Measurements from ENCODE around the gene C14orf132.

C14orf132 gene

DNA sequence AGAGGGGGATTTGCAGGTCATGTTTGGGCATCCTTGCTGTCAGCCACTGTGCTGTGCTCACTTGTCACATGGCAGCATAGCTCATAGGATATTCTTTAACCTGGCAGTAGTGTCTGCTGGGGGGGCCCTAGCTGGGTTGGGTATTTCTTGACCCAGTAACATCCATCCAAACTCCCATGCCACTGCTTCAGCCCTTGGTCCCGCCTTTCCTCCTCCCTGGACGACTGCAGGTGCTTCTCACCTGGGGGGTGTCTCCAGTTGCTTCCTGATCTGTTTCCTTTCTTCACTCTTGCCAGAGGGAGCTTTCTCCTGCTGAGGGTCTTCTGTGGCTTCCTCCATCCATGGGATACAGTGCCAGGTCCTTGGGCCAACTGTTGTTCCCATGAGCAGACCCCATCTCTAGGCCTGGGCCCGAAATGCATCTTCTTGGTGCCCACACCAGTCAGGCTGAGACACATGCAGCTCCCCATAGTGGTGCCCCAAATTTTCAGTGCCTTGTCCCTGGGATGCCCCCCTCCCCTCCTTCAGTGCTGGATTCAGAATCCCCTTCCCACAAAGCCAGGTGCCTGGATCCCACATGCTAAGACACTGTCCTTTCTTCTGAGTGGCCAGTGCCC lies 20.5 kb downstream of the C14orf132 start:
- H3K27me3 ChIP-seq (ENCODE audit: control insufficient read depth, insufficient read depth, low read length), result no peaks in the 10 kb centered on the region
- H3K27ac ChIP-seq (ENCODE audit: low read length), result no peak overlapping the region
- WGBS (ENCODE audit: insufficient coverage, insufficient read length), result no CpG with 5 or more reads among the region's 3 CpGs
- no peak overlapping the region for H3K4me3 ChIP-seq (ENCODE audit: low read length)
- no peaks in the 10 kb centered on the region for H3K9me3 ChIP-seq (ENCODE audit: control insufficient read depth, insufficient read depth, low read length)
- H3K4me1 ChIP-seq (ENCODE audit: control insufficient read depth, insufficient read depth, low read length), result no peaks in the 10 kb centered on the region; the same call in 1 of the 2 replicates
- DNase-seq (ENCODE audit: low read depth, low spot score), result no peak
- no peaks in the 10 kb centered on the region for H3K36me3 ChIP-seq (ENCODE audit: control insufficient read depth, insufficient read depth, low read length)

- Histone ChIP-seq H3K27me3 (ENCODE audit: control insufficient read depth, insufficient read depth, low read length) (no peaks in the 10 kb centered on the region), H3K9me3 (ENCODE audit: control insufficient read depth, insufficient read depth, low read length) (no peaks in the 10 kb centered on the region), H3K4me1 (ENCODE audit: control insufficient read depth, insufficient read depth, low read length) (no peaks in the 10 kb centered on the region; the same call in 1 of the 2 replicates), H3K27ac (ENCODE audit: low read length) (no peak overlapping the region), H3K4me3 (ENCODE audit: low read length) (no peak overlapping the region), H3K36me3 (ENCODE audit: control insufficient read depth, insufficient read depth, low read length) (no peaks in the 10 kb centered on the region)
- DNase-seq (ENCODE audit: low read depth, low spot score), result no peak
- no CpG with 5 or more reads among the region's 7 CpGs for WGBS (ENCODE audit: insufficient coverage, insufficient read length)
Observed at GRCh38 chr14:96060186-96060933, 21.2 kb downstream of the C14orf132 start.

DNA sequence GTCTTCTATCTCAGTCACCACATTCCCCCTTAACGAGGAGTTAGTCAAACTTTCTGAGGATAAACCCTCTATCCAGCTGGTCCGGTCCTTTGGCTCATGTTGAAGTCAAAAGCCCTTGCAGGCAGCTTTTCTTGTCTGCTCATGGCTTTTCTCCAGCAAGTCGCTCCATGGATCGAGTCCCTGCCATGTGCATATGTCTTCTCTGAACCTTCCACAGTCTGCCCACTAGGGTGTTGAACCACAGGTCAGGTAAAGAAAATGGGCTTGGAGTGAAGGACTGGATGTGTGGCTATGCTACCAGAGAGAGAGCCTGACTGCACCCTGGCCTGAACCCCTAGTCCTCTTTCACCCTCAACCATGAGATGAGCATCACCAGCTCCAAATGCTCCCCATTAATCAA lies 22.8 kb downstream of the C14orf132 start:
- no peaks in the 10 kb centered on the region for H3K27me3 ChIP-seq (ENCODE audit: control insufficient read depth, insufficient read depth, low read length)
- H3K9me3 ChIP-seq (ENCODE audit: control insufficient read depth, insufficient read depth, low read length), result no peaks in the 10 kb centered on the region
- no peak overlapping the region for H3K4me3 ChIP-seq (ENCODE audit: low read length)
- no peaks in the 10 kb centered on the region for H3K36me3 ChIP-seq (ENCODE audit: control insufficient read depth, insufficient read depth, low read length)
- no peak for DNase-seq (ENCODE audit: low read depth, low spot score)
- H3K4me1 ChIP-seq (ENCODE audit: control insufficient read depth, insufficient read depth, low read length), result peaks cover 2% of the 10 kb centered on the region; the same call in 1 of the 2 replicates
- H3K27ac ChIP-seq (ENCODE audit: low read length), result no peak overlapping the region
- no CpG with 5 or more reads among the region's 4 CpGs for WGBS (ENCODE audit: insufficient coverage, insufficient read length)

DNA sequence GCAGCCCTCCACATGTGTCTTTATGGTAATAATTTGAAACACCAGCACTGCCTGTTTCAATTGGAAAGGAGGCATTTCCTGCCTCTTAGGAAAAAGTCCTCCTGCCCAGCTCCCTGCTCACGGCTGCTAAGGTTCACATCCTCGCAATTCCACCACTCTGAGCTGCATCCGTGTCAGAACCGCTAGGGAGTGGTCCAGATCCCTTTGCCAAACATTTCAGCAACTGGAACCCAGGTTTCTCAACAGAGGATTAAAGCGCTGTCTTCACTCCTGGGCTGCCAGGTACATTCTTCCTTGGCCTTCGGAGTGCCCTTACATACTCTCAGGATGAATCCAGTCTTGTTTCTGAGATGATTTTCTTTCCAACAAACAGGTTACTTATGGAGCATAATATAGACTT lies 23.3 kb downstream of the C14orf132 start:
- Histone ChIP-seq H3K4me3 (ENCODE audit: low read length) (no peak overlapping the region), H3K4me1 (ENCODE audit: control insufficient read depth, insufficient read depth, low read length) (peaks cover 2% of the 10 kb centered on the region; the same call in 1 of the 2 replicates), H3K27me3 (ENCODE audit: control insufficient read depth, insufficient read depth, low read length) (no peaks in the 10 kb centered on the region), H3K9me3 (ENCODE audit: control insufficient read depth, insufficient read depth, low read length) (no peaks in the 10 kb centered on the region), H3K36me3 (ENCODE audit: control insufficient read depth, insufficient read depth, low read length) (no peaks in the 10 kb centered on the region), H3K27ac (ENCODE audit: low read length) (no peak overlapping the region)
- WGBS (ENCODE audit: insufficient coverage, insufficient read length), result no CpG with 5 or more reads among the region's 6 CpGs
- DNase-seq (ENCODE audit: low read depth, low spot score), result no peak

- no peak overlapping the region for H3K4me3 ChIP-seq (ENCODE audit: low read length)
- no peaks in the 10 kb centered on the region for H3K9me3 ChIP-seq (ENCODE audit: control insufficient read depth, insufficient read depth, low read length)
- H3K27ac ChIP-seq (ENCODE audit: low read length), result no peak overlapping the region
- no peaks in the 10 kb centered on the region for H3K27me3 ChIP-seq (ENCODE audit: control insufficient read depth, insufficient read depth, low read length)
- no peaks in the 10 kb centered on the region for H3K36me3 ChIP-seq (ENCODE audit: control insufficient read depth, insufficient read depth, low read length)
- no peak for DNase-seq (ENCODE audit: low read depth, low spot score)
- no CpG with 5 or more reads among the region's 5 CpGs for WGBS (ENCODE audit: insufficient coverage, insufficient read length)
- H3K4me1 ChIP-seq (ENCODE audit: control insufficient read depth, insufficient read depth, low read length), result peaks cover 2% of the 10 kb centered on the region; the same call in 1 of the 2 replicates
Observed at GRCh38 chr14:96064866-96065265, 25.7 kb downstream of the C14orf132 start.

DNA sequence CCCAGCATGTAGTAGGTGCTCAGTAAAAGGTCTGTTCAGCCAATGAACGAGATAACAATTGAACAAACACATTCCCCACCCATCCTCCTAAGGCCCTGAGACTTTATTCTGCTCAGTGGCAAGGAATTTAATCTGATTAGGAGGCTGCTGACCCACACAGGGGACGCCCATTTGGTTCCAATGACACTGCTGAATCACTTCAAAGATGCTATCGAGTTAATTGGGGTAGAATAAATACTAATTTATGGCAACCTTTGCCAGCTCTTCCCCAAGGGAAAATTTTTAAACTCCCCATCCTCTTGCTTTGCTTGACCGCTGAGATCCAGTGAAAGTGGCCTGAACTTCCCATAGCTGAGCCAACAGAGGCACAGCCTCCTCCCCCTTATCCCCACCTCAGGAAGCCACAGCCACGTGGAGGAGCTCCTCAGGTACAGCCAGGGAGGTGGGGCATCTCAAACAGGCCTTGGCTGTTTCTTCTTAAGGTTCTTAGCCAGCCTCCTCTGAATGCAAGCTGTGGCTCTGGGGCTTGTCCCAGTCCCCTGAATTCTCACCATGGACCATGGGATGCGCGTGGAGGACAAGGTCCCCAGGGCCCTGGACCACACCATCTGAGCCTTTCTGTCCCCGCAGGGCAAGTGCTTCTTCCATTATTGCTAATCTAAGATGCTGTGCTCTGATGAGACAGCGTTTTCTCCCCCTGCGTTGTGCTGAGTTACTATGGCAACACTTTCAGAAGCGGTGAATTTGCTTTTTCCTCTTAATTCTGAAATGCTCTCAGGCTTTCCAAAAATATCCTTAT lies 26.7 kb downstream of the C14orf132 start:
- Histone ChIP-seq H3K36me3 (ENCODE audit: control insufficient read depth, insufficient read depth, low read length) (no peaks in the 10 kb centered on the region), H3K4me1 (ENCODE audit: control insufficient read depth, insufficient read depth, low read length) (peaks cover 2% of the 10 kb centered on the region; the same call in 1 of the 2 replicates), H3K27ac (ENCODE audit: low read length) (no peak overlapping the region), H3K9me3 (ENCODE audit: control insufficient read depth, insufficient read depth, low read length) (no peaks in the 10 kb centered on the region), H3K27me3 (ENCODE audit: control insufficient read depth, insufficient read depth, low read length) (no peaks in the 10 kb centered on the region), H3K4me3 (ENCODE audit: low read length) (no peak overlapping the region)
- WGBS (ENCODE audit: insufficient coverage, insufficient read length), result no CpG with 5 or more reads among the region's 11 CpGs
- no peak for DNase-seq (ENCODE audit: low read depth, low spot score)

DNA sequence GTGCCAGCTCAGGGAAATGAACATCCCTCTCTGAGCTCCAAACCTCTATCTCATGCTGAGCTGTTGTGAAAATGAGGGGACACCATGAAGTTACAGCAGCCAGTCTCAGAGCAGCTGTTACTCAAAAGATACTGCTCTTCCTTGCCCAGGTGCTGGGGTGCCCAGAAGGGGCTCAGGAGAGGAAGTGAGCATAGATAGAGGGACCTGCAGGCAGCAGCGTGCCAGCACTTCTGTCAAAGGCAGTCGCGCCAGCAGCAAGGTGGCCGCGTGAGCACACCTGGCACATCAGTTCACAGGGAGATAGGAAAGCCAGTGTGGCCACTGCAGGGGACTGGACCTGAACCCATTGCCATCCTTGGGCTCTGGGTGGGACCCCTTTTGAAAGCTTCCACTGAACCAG lies 27.8 kb downstream of the C14orf132 start:
- Histone ChIP-seq H3K4me3 (ENCODE audit: low read length) (no peak overlapping the region), H3K27ac (ENCODE audit: low read length) (no peak overlapping the region), H3K36me3 (ENCODE audit: control insufficient read depth, insufficient read depth, low read length) (no peaks in the 10 kb centered on the region), H3K4me1 (ENCODE audit: control insufficient read depth, insufficient read depth, low read length) (peaks cover 2% of the 10 kb centered on the region; the same call in 1 of the 2 replicates), H3K9me3 (ENCODE audit: control insufficient read depth, insufficient read depth, low read length) (no peaks in the 10 kb centered on the region), H3K27me3 (ENCODE audit: control insufficient read depth, insufficient read depth, low read length) (no peaks in the 10 kb centered on the region)
- DNase-seq (ENCODE audit: low read depth, low spot score), result no peak
- WGBS (ENCODE audit: insufficient coverage, insufficient read length), result no CpG with 5 or more reads among the region's 5 CpGs

DNA sequence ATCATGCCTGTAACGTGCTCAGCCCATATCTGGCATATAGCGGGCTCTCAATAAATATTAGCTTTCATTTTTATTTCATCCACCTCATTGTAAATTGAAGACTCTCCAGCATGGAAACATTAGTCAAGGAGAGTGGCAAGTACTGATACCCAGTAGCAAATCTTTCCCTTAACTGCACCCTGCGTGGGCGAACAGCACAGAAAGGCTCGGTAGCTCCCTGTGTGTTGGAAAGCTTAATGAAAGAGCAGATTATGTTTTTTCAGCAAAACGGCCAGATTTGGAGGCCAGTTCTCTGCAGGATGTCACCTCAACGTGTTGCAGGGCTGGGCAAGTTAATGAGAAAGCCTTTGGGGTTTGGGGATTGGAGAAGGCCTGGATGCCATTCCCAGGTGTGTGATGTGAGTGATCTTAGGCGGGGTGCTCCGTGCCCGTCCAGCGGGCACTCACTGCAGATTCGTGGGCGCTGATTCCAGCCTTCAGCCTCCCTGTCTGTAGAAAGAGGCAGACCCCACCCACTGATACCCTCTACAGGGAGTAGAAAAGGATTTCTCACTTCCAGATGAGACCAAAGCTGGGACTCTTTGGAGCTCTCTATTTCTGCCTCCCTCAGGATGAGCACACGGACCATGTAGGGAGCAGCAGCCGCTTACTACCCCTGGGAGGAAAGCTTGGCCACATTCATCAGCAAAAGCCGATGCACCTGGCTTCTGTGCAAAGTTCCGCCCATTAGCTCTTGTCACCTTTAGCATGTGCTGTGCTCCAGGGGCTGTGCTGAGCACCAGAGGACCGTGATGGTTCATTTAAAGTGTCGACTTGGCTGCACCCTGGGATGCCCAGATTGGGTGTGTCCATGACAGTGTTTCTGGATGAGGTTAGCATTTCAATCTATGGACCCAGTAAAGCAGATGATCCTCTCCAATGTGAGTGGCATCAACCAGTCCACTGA lies 29.1 kb downstream of the C14orf132 start:
- WGBS (ENCODE audit: insufficient coverage, insufficient read length), result no CpG with 5 or more reads among the region's 19 CpGs
- DNase-seq (ENCODE audit: low read depth, low spot score), result no peak
- Histone ChIP-seq H3K4me1 (ENCODE audit: control insufficient read depth, insufficient read depth, low read length) (peaks cover 2% of the 10 kb centered on the region; the same call in 1 of the 2 replicates), H3K9me3 (ENCODE audit: control insufficient read depth, insufficient read depth, low read length) (no peaks in the 10 kb centered on the region), H3K27me3 (ENCODE audit: control insufficient read depth, insufficient read depth, low read length) (no peaks in the 10 kb centered on the region), H3K36me3 (ENCODE audit: control insufficient read depth, insufficient read depth, low read length) (no peaks in the 10 kb centered on the region), H3K4me3 (ENCODE audit: low read length) (no peak overlapping the region), H3K27ac (ENCODE audit: low read length) (no peak overlapping the region)

- H3K9me3 ChIP-seq (ENCODE audit: control insufficient read depth, insufficient read depth, low read length), result no peaks in the 10 kb centered on the region
- no peaks in the 10 kb centered on the region for H3K27me3 ChIP-seq (ENCODE audit: control insufficient read depth, insufficient read depth, low read length)
- no peak for DNase-seq (ENCODE audit: low read depth, low spot score)
- H3K4me1 ChIP-seq (ENCODE audit: control insufficient read depth, insufficient read depth, low read length), result peaks cover 2% of the 10 kb centered on the region; the same call in 1 of the 2 replicates
- WGBS (ENCODE audit: insufficient coverage, insufficient read length), result no CpG with 5 or more reads among the region's 1 CpG
- no peaks in the 10 kb centered on the region for H3K36me3 ChIP-seq (ENCODE audit: control insufficient read depth, insufficient read depth, low read length)
- no peak overlapping the region for H3K4me3 ChIP-seq (ENCODE audit: low read length)
- H3K27ac ChIP-seq (ENCODE audit: low read length), result no peak overlapping the region
Observed at GRCh38 chr14:96069421-96069820, 30.3 kb downstream of the C14orf132 start.
